ENCODE data around the gene PRKCE. TPM values are rescaled to one million over a fixed set of nuclear protein-coding genes. Genes with fewer than 3 reads are reported as not detected.

PRKCE gene
- total and polyA plus RNA-seq, 2 donors (not counting 3 experiments of a cell fraction or from before 2014, with no cell fraction given) = 27.9 to 33.9 TPM

DNA sequence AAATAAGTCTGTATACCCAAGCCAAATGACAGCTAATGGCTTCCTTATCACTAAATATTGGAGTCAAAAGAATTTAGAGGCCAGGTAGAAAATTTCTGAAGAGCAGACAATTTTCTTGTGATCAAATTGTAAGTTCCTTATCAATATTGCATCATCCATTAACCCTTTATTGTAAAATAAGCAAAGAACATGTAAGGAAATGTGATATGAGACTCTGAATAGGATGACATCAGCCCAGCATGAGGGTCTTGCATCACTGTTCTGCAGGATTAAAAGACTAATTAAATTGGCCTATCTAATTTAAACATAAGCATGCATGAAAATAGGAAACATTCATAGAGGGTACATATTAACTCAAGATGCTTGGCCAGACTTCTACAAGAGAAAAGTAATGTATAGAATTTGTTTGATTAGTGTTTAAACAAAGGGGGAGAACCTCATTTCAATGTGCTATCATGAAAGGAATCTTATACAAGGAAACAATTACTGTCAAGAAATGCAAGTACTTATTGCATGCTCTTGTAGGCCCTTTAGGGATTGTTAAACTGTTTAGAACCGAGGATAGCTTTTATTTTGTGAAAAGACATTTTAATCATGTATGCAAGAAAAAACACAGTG is 302.9 kb downstream of the PRKCE start:
- POLR2A ChIA-PET = no interaction called here
- Histone ChIP-seq H3K27ac (ENCODE audit: insufficient read depth, low read depth, low read length) (no peak overlapping the region), H3K9me1 (replicated peaks; ENCODE audit: control insufficient read depth, extremely low read depth, insufficient read depth, low read length) (no peaks in the 10 kb centered on the region), H3K4me1 (ENCODE audit: control insufficient read depth, extremely low read depth, insufficient read depth, low read length) (no peaks in the 10 kb centered on the region), H3K4me3 (replicated peaks in 1 of 3; ENCODE audit: insufficient read depth in 1 of 3, low read depth in 1 of 3, low read length in 3 of 3) (no peak overlapping the region), H3K4me2 (ENCODE audit: insufficient read depth, low read length) (no peak overlapping the region), H2AFZ (ENCODE audit: low read depth, low read length) (no peak overlapping the region), H3K27me3 (ENCODE audit: control insufficient read depth in 2 of 2, insufficient read depth in 2 of 2, low read length in 2 of 2) (no peaks in the 10 kb centered on the region), H3K36me3 (ENCODE audit: control insufficient read depth in 2 of 2, extremely low read depth in 1 of 2, insufficient read depth in 2 of 2, low read length in 2 of 2) (no peaks in the 10 kb centered on the region), H3K9ac (replicated peaks; ENCODE audit: extremely low read depth, insufficient read depth, low read length) (no peak overlapping the region), H4K20me1 (replicated peaks; ENCODE audit: control insufficient read depth, extremely low read depth, insufficient read depth, low read length) (no peaks in the 10 kb centered on the region), H3K9me3 (replicated peaks; ENCODE audit: control insufficient read depth, insufficient read depth, low read length) (no peaks in the 10 kb centered on the region), H3K79me2 (ENCODE audit: control insufficient read depth, insufficient read depth, low read length) (no peaks in the 10 kb centered on the region)
- TF ChIP-seq POLR2A (IDR thresholded peaks at IDR 0.05; ENCODE audit: low read depth, low read length) (no peak), MYC (IDR thresholded peaks at IDR 0.05; ENCODE audit: low read depth, low read length) (no peak), EZH2 (IDR thresholded peaks at IDR 0.05; ENCODE audit: borderline replicate concordance, low read depth, low read length, severe bottlenecking) (no peak), POLR2AphosphoS5 (IDR thresholded peaks at IDR 0.05; ENCODE audit: insufficient read depth, low read depth, low read length) (no peak), JUN (IDR thresholded peaks at IDR 0.05; ENCODE audit: borderline replicate concordance, insufficient read depth, insufficient read length, low read depth) (no peak), GATA2 (IDR thresholded peaks at IDR 0.05; ENCODE audit: insufficient read depth, insufficient read length, low read depth, low read length) (no peak), FOS (IDR thresholded peaks at IDR 0.05; ENCODE audit: borderline replicate concordance, insufficient read depth, low read length) (no peak)
- TF ChIP-seq, protein P1, sequence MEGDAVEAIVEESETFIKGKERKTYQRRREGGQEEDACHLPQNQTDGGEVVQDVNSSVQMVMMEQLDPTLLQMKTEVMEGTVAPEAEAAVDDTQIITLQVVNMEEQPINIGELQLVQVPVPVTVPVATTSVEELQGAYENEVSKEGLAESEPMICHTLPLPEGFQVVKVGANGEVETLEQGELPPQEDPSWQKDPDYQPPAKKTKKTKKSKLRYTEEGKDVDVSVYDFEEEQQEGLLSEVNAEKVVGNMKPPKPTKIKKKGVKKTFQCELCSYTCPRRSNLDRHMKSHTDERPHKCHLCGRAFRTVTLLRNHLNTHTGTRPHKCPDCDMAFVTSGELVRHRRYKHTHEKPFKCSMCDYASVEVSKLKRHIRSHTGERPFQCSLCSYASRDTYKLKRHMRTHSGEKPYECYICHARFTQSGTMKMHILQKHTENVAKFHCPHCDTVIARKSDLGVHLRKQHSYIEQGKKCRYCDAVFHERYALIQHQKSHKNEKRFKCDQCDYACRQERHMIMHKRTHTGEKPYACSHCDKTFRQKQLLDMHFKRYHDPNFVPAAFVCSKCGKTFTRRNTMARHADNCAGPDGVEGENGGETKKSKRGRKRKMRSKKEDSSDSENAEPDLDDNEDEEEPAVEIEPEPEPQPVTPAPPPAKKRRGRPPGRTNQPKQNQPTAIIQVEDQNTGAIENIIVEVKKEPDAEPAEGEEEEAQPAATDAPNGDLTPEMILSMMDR (IDR thresholded peaks at IDR 0.05; ENCODE audit: extremely low read depth in 1 of 2, insufficient read depth in 1 of 2, low read depth in 1 of 2, low read length in 2 of 2) = no peak
- TF ChIP-seq, protein P2, sequence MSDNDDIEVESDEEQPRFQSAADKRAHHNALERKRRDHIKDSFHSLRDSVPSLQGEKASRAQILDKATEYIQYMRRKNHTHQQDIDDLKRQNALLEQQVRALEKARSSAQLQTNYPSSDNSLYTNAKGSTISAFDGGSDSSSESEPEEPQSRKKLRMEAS (IDR thresholded peaks at IDR 0.05; ENCODE audit: insufficient read depth, insufficient read length) = no peak
- CTCF ChIA-PET = interaction anchor here (1.1 to 1.3 kb wide), 3 partner anchors 10 to 39 kb away, joined by 3 to 5 read pairs (median 4); no protein-coding TSS in a partner anchor
- DNase-seq (ENCODE audit: low read depth, low spot score) (no peak), FAIRE-seq (no peak)
- intact Hi-C loops (cut with micrococcal nuclease) = no loop called here
- no TSS peak for BruUV-seq (replicated peaks)
- dilution Hi-C loops (cut with MboI; ENCODE audit: extremely low pct_ligation_motif_present, low sequenced_read_pairs) = no loop called here
